Bone marrow (tissue), 2 donors: ENCODE results near the gene MTHFR.

ENCODE experiments used
- DNase-seq, 2 donors: peaks; one replicate each; lab custom pipeline; 2025; lab: John Stamatoyannopoulos, UW

Gene MTHFR

DNA sequence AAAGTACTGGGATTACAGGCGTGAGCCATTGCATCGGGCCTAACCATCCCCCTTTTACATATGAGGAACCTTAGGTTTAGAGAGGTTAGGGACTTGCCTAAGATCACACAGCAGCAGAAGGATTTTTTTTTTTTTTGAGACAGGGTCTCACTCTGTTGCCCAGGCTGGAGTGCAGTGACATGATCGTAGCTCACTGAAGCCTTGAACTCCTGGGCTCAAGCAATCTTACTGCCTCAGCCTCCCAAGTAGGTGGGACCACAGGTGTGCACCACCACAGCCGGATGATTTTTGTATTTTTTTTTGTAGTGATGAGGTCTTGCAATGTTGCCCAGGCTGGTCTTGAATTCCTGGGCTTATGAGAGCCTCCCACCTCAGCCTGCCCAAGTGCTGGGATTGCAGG is 46.0 kb downstream of the MTHFR start:
- DNase-seq: no peak

DNA sequence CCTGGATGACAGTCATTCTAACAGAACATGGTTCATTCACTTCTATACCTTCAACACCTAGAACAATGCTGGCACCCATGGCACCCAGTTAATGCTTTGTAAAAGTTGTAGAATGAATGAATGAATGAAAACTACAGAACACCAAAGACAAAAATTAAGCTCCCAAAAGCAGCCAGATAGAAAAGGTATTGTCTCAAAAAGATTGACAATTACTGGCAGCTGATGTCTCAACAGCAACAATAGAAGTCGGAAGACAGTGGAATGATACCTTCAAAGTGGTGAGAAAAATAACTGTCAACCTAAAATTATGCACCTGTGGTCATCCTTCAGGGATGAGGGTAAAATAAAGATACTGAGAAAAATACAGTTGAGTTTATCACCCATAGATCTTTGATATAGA is 48.7 kb downstream of the MTHFR start:
- no peak for DNase-seq

DNA sequence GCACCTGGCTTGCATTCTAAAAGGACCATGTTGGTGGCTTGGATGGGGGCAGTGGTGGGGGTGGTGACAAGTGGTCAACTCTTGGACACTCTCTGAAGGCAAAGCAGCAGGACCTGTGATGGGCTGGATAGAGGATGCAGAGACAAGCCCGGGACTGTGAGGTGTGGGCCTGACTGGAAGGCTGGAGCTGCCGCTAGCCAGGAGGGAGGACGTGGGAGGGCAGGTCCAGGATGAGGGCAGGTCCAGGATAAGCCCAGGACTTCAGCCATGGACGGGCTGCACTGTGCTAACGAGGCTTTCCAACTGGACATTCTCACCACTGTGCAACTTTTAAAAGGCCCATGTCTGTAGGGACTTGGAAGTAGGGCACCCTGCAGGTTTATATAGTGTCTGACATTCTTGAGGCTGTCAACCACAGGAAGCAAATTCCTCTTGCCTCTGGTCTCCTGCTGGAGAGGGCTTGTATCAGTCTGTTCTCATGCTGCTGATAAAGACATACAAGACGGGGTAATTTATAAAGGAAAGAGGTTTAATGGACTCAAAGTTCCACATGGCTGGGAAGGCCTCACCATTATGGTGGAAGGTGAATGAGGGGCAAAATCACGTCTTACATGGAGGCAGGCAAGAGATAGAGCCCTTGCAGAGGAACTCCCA is 52.1 kb downstream of the MTHFR start:
- no peak for DNase-seq

DNA sequence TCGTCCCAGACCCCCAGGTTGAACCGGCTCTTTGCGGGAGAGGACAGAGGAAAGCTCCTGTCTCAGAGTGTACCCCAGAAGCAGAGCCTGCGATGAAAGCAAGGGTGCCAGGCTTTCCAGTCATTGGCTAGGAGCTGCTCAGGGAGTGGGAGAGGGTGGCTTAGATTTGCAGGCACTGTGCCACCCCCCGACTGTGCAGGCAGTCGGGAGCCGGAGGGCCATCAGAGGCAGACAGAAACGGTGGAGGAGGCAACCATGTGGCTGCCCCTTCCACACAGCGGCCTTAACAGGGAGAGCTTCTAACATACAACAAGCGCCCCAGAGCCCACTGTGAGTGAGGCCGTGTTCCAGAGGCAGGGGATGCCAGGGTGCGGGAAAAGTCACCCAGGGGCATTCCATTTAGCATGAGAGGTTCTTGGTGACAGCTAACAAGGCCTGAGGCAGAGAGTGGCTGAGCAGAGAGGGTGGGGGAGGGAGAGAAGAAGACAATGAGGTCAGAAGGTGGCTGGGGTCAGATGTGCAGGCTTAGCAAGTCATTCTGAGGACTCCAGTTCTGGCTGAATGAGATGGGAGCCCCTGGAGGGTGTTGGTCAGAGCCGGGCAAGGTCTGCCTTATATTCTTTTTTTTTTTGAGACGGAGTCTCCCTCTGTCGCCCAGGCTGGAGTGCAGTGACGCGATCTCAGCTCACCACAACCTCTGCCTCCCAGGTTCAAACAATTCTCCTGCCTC is 53.2 kb downstream of the MTHFR start:
- DNase-seq: no peak

DNA sequence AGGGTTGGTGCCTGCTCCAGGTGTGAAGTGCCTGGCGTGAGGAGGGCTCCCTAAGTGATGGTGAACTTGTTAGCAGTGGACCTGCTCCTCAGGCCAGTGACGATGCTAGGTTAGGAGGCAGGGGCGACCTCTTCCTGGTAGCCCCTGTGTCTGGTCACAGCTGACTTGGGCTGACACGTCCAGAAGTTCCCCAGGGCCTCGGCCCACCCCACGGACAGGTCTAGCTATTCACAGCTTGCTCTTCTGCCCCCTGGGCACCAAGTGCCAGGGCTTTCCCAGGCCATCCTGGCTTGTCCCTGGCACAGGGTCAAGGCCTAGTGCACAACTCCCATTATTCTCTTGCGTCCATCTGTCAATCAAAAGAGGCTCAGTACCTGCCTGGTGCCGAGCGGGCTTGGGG is 54.7 kb downstream of the MTHFR start:
- DNase-seq: no peak

DNA sequence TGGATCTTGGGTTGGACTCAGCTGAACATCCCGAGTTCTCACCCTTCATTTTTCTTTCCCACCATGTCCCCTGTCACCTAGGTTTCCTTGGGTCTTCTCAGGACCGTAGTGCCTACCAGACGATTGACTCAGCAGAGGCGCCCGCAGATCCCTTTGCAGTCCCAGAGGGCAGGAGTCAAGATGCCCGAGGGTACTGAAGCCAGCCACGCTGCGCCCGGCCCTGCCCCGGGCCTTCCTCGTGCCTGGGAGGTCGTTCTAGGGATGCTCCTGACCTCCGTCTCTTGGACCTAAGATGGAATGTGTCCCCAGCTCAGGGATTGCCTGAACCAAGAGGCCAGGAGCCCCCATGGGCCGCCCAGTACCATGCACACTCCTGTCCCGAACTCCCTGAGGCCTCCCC is 55.8 kb downstream of the MTHFR start:
- DNase-seq: no peak

DNA sequence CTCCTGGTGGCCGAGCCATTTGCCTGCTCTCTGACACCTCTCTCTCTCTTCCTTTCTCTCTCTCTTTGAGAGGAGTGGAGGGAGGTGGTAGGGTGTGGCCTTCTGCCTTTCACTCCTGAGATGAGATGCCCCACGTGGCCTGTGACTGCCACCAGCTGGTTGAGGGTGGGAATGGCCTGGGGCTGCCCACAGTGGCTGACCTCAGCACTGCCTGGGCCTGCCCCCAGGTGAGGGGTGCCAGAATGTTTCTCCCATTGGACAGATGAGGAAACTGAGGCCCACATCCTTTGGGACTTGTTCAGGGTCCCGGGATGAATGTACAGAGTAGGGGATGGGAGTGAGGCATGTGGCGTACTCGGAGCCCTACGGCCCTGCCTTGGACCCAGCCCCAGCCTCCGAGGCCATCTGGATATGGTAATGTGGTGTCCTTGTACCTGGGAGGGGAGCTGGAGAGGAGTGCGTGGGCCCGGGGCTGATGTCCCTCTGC is 56.5 kb downstream of the MTHFR start:
- DNase-seq: peak in 1 of 2 donors; percentile 23

DNA sequence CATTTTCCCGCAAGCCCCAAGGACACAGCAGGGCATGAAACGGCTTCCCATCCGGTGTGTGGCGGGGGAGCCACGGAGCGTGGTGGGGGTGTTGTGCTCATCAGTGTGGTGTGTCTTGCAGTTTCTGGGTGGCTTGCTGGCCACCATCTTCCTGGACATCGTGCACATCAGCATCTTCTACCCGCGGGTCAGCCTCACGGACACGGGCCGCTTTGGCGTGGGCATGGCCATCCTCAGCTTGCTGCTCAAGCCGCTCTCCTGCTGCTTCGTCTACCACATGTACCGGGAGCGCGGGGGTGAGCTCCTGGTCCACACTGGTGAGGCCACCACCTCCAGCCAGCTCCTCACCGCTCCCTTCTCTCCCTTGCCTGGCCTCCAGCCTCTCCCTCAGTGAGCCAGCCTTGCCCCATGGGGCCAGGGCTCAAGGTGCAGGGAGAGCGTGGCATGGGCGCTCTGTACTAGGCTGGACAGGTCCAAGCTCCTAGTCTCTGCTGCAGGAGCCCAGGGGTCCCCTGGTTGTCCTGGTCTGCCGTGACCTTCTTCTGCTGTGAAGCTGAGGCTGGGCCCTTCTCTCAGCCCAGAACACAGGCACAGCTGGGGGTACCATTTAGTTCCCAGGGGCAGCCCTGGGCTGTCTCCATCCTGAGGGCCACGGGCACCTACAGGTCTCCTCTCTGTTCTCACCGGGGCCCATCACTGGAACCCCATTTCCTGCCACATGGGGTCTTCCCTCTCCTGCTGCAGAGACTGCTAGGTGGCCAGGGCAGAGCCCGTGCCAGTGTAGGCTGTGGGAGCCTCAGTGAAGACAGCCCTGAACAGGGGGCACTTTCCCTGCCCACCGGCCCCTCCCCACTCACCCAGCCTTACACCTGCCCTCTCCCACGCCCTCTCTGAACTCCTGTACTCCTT is 57.2 kb downstream of the MTHFR start:
- DNase-seq: no peak

DNA sequence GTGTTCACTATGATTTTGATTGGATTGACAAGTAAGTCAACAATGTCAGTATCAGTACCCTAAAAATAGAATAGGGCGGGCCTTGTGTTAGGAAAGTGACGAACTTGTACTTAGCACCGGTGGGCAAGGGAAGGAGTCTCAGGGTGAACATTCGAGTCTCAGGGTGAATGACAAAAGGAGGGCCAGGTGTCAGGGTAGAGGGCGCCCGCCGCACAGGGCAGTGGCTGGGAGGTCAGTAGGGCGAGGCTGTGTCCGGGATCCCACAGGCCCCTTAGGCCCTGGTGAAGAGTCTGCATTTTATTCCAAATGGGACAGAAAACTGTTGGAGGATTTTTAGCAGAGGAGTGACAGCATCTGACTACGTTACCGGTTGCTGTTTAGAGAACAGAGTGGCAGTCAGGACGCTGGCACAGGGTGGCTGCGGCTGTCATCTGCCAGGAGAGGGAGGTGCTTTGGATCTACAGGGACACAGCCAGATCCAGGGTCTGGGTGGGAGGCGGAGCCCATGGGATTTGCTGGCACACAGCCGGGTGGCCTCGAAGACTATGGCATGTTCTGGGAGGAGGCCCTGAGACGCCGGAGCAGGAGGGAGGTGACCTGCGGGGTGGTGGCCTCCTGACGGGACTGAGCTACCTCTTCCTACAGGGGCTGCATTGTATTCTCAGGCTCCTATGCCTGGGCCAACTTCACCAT is 58.8 kb downstream of the MTHFR start:
- no peak for DNase-seq

DNA sequence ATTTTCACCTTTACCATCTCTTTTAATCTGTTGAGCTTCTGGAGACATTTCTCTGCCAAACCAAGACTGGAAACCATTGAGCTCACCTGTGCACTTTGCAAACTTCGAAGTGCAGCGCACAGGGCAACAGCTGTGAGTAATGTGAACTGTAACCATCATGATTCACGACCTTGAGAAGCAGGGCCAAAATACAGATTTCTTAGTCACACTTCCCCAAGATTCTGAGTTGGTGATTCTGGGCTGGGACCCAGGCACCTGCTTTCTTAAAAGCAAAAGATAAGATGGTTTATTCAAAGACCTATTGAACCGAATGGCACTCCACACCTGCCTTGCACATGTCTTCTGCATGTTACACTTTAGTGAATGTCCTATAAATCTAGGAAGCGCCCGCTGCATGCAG is 59.7 kb downstream of the MTHFR start:
- no peak for DNase-seq

DNA sequence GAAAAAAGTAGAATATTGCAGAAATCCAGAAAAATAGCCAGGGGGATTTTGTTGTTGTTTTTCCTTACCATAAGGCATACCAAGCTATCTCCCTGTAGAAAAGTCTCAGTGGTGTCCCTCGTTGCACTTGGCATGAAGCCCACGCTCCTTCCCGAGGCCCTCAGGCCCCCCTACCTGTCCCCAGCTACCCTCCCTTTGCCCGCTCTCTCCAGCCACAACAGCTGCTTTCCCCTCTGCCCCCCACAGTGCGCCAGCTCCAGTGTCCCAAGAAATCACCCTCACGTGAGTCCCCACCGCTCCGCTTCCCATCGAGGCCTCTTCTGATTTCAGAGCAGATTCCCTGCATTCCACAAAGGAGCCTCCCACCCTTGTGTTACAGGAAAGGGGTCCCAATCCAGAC is 61.5 kb downstream of the MTHFR start:
- DNase-seq: no peak

DNA sequence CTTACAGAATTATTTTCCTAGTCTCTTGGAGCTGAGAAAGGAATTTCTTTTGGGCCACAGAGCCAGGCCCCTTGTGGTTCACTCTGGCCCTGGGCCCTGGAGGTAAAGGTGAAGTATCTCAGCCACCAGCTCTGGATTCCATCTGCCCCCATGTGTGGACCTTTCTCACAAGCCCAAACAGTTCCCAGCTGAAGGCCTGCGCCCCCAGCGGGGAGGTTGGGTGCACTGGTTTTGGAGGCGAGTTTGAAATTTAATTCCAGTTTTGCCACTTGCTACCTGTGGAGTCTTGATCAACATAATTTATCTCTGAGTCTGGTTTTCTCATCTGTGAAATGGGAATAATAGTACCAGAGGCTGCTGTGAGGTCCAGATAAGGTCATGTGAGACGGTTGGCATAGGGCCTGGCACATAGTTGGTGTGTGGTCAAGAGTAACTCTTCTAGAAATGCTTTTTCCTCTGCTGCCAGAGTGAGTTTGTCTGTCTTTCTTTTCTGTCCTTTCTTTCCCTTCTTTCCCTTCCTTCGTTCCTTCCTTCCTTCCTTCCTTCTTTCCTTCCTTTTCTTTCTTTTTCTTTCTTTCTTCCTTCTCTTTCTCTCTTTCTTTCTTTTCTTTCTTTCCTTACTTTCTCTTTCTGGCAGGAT is 63.7 kb downstream of the MTHFR start:
- no peak for DNase-seq

DNA sequence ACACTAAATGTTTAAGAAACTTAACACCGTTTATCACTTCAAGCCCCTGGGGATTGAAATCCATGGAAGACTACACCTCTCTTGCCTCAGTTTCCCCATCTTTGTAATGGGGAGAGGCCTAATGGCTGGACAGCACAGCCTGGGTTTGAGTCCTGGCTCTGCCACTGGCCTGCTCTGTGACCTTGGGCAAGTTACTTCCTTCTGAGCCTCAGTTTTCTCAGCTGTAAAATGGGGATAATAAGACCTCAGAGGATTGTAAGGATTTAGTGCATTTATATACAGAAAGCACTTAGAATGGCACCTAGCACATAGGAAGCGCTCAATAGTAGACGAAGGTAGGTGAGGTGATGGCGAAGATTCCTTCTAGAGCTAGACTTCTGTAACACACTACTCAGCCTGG is 64.3 kb downstream of the MTHFR start:
- DNase-seq: no peak

DNA sequence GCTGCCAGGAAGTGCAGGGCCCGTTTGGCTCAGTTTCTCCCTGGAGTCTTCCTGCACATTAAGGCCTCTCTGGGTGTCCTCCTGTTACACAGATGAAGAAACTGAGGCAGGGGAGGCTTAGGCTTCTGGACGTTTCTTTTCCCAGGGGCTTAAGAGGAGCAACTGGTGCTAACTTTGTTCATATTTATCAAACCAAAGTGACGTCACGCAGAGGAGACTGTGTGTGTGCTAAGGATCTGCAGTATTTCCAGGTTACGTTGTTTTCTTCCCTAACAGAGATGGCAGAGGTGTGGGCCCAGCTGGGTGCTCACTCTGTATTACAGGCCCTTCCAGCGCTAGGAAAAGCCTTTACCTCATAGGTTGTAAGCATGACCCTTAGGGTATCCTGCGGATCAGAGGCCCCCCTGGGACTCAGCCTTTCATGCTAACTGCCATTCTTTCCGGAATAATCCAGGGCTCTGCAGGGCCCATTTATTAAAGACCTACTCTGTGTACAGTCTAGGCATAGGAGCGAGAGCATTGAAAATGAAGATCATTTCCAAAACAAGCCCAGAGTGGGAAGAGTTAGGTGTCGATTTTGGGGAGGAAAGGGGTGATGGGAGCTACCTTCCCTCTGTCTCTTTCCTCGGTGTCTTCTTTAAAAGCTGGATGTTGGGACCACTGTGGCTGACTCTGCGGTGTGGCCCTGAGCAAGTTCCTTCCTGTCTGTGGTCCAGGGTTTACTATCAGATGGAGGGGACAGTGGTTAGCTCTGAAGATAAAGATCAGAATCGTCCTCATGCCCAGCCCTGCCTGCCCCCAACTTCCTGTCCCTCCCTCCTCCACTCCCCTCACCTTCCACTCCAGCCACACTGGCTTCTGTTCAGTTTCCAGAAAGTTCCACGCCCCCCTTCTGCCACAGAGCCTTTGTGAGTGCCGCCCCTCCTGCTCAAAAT is 65.2 kb downstream of the MTHFR start:
- DNase-seq: peak in 1 of 2 donors; percentile 43

DNA sequence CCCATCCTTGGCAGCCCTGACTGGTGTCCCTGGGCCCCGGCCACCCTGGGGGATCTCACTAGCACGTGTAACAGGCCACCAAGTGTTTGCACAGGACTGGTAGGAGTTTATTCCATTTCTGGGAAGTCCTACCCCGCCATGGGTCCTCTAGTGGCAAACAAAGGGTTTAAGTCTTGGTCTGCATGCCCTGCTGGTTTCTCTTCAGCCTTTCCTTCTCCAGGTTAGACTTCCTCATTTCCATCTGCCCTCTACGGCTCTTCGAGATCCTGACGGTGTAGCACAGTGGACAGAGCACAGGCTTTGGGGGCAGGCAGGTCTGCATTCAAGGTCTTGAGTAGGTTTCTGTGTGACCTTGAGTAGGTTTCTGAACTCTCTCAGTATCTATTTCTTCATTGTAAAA is 67.0 kb downstream of the MTHFR start:
- no peak for DNase-seq

DNA sequence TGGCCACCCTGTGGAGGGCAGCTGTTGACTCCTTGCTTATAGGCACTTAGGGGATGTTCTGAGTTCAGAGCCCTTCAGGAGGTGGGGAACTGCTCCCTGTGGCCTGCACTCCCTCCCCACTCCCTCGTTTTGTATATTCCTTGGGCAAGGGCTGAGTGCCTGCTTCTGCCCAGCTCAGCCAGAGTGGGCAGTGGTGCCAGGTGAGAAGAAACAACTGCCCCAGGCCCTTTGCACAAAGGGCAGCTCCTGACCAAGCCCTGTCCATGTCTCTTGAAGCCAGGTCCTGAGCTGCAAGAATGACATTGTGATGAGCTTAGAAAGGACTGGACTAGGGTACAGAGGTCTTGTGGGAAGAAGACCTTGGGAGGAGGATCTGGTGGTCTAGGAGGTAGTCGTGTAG is 67.7 kb downstream of the MTHFR start:
- DNase-seq: no peak

DNA sequence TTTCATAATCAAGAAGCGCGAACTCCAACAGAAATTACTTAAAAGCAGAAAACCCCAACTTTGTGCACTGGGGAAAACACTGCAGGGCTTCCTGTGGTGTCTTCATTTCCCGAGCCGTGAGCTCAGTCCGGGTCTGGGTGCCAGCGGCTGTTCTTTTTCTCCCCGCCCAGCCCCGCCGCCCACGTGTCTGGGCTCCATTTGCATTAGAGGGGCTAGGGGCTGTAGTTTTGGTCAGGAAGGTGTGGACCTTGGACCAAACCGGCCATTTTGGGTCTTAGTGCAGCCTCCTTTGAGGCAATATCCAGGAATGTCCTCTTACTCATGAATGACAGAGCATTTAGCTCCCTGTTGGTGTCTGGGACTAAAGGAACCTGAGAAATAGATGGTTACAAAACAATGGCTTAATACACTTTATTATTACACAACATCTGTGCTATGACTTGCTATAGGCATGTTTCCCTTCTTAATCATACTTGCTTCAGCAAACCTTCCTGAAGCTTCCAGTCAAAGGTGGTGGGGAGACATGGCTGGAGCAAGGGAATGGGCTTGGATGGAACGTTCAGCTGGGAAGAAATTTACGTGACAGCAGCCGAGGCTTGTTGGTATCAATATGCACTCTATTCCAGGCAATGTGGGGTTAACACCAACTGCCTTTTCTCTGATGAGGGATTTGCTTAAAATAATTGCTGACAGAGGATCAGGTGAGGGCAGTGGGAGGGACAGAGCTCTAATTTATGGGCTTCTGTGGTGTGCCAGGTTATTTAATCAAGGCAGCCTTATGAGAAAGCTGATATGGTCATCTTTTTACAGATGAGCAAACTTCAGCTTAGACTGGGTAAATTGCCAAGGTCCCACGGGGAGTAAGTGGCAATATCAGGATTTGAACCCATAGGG is 68.8 kb downstream of the MTHFR start:
- peak; percentile 32 to 90 for DNase-seq

DNA sequence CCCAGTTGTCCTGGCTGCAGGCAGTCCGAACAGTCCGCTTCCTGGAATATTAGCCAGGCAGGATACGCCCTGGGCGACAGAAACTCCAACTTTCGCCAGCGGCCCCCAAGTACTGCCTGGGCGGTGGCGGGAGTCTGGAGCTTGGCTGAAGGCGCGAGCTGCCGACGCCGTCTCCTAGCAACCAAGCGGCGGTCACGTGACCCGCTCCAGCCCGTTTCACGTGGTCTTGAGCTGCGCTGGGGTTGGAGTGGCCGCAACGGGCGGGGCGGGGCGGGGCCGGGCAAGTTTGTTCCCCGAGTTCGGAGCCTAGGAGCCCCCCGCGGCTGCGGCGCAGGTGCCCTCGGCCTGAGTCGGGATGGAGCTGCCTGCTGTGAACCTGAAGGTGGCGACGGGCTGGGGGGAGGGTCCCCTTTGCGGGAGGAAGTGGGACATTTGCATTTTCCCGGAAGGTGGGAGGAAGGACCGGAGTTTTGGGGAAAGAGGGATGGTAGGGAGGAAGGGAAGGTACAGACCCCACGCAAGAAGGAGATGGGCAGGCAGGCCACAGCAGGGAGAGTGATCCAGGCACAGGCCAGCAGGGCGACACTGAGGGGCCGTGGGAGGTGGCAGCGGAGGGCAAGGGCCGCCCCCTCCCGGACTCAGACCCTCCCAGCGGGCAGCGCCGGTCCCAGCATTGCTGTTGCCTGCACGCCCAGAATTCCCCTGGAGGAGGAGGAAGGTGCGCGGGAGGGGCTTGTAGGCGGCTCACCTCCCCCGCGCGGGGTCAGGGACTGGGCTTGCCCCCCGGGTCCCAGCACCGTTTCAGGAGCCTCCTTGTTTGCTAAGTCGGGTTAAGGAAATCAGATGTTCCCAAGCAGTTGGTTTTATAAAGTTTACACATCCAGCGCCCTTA is 69.7 kb downstream of the MTHFR start, which contains the start of gene AGTRAP:
Gene AGTRAP (plus strand): TSS at position 283 of the 892 bp plus-strand sequence. CDS start 73 bp downstream, at position 356.
- DNase-seq: peak; percentile 41 to 90
